Measurements from ENCODE around the gene GMNC.

The GMNC gene

GRCh38 chr3:190848870-190849269 lies 13.6 kb downstream of the GMNC start:
- DNase-seq: no peak

GRCh38 chr3:190847436-190847835 lies 15.1 kb downstream of the GMNC start:
- DNase-seq: no peak

- DNase-seq: no peak
Observed at GRCh38 chr3:190840146-190840545, 22.3 kb downstream of the GMNC start.

- no peak for DNase-seq
Observed at GRCh38 chr3:190831225-190831624, 31.3 kb downstream of the GMNC start.

- DNase-seq: no peak
Observed at GRCh38 chr3:190830031-190830430, 32.5 kb downstream of the GMNC start.

- no peak for DNase-seq
Observed at GRCh38 chr3:190826018-190826417, 36.5 kb downstream of the GMNC start.

GRCh38 chr3:190825386-190826016 lies 37.0 kb downstream of the GMNC start:
- no peak for DNase-seq

- no peak for DNase-seq
Observed at GRCh38 chr3:190811775-190812480, 50.6 kb downstream of the GMNC start.

- DNase-seq: no peak
Observed at GRCh38 chr3:190810957-190811356, 51.5 kb downstream of the GMNC start.

- DNase-seq: no peak
Observed at GRCh38 chr3:190809351-190809750, 53.1 kb downstream of the GMNC start.

- no peak for DNase-seq
Observed at GRCh38 chr3:190807719-190808375, 54.6 kb downstream of the GMNC start.
